ENCODE measurements around the gene LMAN2L.

GRCh38 chr2:96665083-96665569 is 74.7 kb downstream of the LMAN2L start:
- no peak for TF ChIP-seq POLR2A (IDR thresholded peaks at IDR 0.05)
- TF ChIP-seq CTCF (IDR thresholded peaks at IDR 0.05), result no peak
